ENCODE data around the gene HPS5.

DNA sequence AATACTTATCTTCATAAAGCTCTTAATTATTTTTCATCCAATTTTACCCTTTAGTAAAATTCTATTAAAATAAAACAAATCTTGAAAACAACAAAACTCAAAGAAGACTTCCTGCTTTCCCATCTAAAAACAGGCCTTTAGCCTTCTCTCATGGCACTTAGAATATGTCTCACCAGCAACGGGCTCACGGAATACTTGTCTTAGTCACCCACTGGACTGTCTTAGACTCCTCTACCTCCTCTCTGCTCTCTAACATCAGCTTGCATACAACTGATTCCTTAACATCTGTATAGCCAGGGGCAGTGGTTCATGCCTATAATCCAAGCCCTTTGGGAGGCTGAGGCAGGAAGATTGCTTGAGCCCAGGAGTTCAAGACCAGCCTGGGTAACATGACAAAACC is 13.7 kb downstream of the HPS5 start:
- TF ChIP-seq, protein P1, sequence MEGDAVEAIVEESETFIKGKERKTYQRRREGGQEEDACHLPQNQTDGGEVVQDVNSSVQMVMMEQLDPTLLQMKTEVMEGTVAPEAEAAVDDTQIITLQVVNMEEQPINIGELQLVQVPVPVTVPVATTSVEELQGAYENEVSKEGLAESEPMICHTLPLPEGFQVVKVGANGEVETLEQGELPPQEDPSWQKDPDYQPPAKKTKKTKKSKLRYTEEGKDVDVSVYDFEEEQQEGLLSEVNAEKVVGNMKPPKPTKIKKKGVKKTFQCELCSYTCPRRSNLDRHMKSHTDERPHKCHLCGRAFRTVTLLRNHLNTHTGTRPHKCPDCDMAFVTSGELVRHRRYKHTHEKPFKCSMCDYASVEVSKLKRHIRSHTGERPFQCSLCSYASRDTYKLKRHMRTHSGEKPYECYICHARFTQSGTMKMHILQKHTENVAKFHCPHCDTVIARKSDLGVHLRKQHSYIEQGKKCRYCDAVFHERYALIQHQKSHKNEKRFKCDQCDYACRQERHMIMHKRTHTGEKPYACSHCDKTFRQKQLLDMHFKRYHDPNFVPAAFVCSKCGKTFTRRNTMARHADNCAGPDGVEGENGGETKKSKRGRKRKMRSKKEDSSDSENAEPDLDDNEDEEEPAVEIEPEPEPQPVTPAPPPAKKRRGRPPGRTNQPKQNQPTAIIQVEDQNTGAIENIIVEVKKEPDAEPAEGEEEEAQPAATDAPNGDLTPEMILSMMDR (IDR thresholded peaks at IDR 0.05): no peak
- TF ChIP-seq POLR2A (IDR thresholded peaks at IDR 0.05): no peak
